Liver (tissue), 9 donors: ENCODE measurements around the gene LYPD5. TPM values are rescaled to one million over a fixed set of nuclear protein-coding genes. Genes with fewer than 3 reads are reported as not detected.

Experiments used
- DNase-seq: peaks from one replicate; pipeline ENCODE4 v3.0.0-alpha.2; 2017; ENCODE audit warnings: low spot score
- H3K27ac ChIP-seq, 2 donors: one replicate each; pipeline ENCODE4 v1.7.0; 2013; ENCODE audit warnings: inconsistent platforms in 2 of 2, low read length in 2 of 2, control low read depth in 1 of 2, low read depth in 1 of 2, mild to moderate bottlenecking in 1 of 2
- H3K27me3 ChIP-seq, 4 donors: one replicate each; pipeline versions ENCODE4 v1.6.1 to v1.7.0; 2013; ENCODE audit warnings: low read length in 3 of 4, inconsistent platforms in 1 of 4, mild to moderate bottlenecking in 1 of 4, moderate library complexity in 1 of 4; ENCODE audit not compliant: control insufficient read depth in 4 of 4, insufficient read depth in 4 of 4
- H3K36me3 ChIP-seq, 4 donors: one replicate each; pipeline versions ENCODE4 v1.6.1 to v1.7.0; 2013; ENCODE audit warnings: low read length in 3 of 4, mild to moderate bottlenecking in 3 of 4, low read depth in 1 of 4, moderate library complexity in 1 of 4; ENCODE audit not compliant: control insufficient read depth in 4 of 4, insufficient read depth in 3 of 4
- H3K4me1 ChIP-seq, 4 donors: one replicate each; pipeline versions ENCODE4 v1.6.1 to v1.7.0; 2013; ENCODE audit warnings: low read length in 3 of 4, mild to moderate bottlenecking in 3 of 4, moderate library complexity in 1 of 4; ENCODE audit not compliant: control insufficient read depth in 4 of 4, insufficient read depth in 4 of 4
- H3K4me3 ChIP-seq, 3 donors: one replicate each; pipeline versions ENCODE4 v1.6.1 to v1.7.0; 2013; ENCODE audit warnings: low read length in 3 of 3, control low read depth in 1 of 3, low read depth in 1 of 3, mild to moderate bottlenecking in 1 of 3
- H3K9ac ChIP-seq, 2 donors: one replicate each; pipeline ENCODE4 v1.7.0; 2013; ENCODE audit warnings: low read length in 2 of 2, mild to moderate bottlenecking in 2 of 2, moderate library complexity in 2 of 2, control low read depth in 1 of 2, low read depth in 1 of 2
- H3K9me3 ChIP-seq, 4 donors: one replicate each; pipeline versions ENCODE4 v1.6.1 to v1.7.0; 2013; ENCODE audit warnings: low read length in 3 of 4; ENCODE audit not compliant: control insufficient read depth in 4 of 4
- ATF3 ChIP-seq: IDR thresholded peaks from 2 replicates; pipeline ENCODE4 v1.6.1; 2016; ENCODE audit warnings: antibody characterized with exemption
- CTCF ChIP-seq: fragments of 150-350 bp; IDR thresholded peaks from 2 replicates; pipeline ENCODE4 v1.5.1; 2017; ENCODE audit warnings: improper control_type of control experiment, low read depth, low read length; ENCODE audit not compliant: missing input control
- EGR1 ChIP-seq, 2 donors: IDR thresholded peaks; 2 replicates each; pipeline ENCODE4 v1.6.1; 2016 to 2018; ENCODE audit warnings: antibody characterized with exemption in 2 of 2, low read depth in 2 of 2
- FOXA1 ChIP-seq: IDR thresholded peaks from 2 replicates; pipeline ENCODE4 v1.6.1; 2016; ENCODE audit warnings: antibody characterized with exemption
- FOXA2 ChIP-seq: IDR thresholded peaks from 2 replicates; pipeline ENCODE4 v1.6.1; 2016; ENCODE audit warnings: antibody characterized with exemption
- GABPA ChIP-seq, 2 donors: IDR thresholded peaks in 1 of 2; conservative IDR thresholded peaks in 1 of 2; 2 replicates each; pipeline ENCODE4 v1.6.1; 2016; ENCODE audit warnings: antibody characterized with exemption in 2 of 2, mild to moderate bottlenecking in 1 of 2, moderate library complexity in 1 of 2
- HNF4A ChIP-seq, 2 donors: conservative IDR thresholded peaks; 2 replicates each; pipeline ENCODE4 v1.6.1; 2016; ENCODE audit warnings: antibody characterized with exemption in 2 of 2, mild to moderate bottlenecking in 2 of 2
- HNF4G ChIP-seq: IDR thresholded peaks from 2 replicates; pipeline ENCODE4 v1.6.1; 2016; ENCODE audit warnings: antibody characterized with exemption
- JUND ChIP-seq, 2 donors: IDR thresholded peaks; 2 replicates each; pipeline ENCODE4 v1.6.1; 2016; ENCODE audit warnings: antibody characterized with exemption in 2 of 2
- MAX ChIP-seq: IDR thresholded peaks from 2 replicates; pipeline ENCODE4 v1.6.1; 2016; ENCODE audit warnings: antibody characterized with exemption
- NR2F2 ChIP-seq: IDR thresholded peaks from 2 replicates; pipeline ENCODE4 v1.6.1; 2016; ENCODE audit warnings: antibody characterized with exemption
- RAD21 ChIP-seq, 2 donors: IDR thresholded peaks; 2 replicates each; pipeline ENCODE4 v1.6.1; 2016; ENCODE audit warnings: antibody characterized with exemption in 2 of 2, mild to moderate bottlenecking in 2 of 2
- REST ChIP-seq: IDR thresholded peaks from 2 replicates; pipeline ENCODE4 v1.6.1; 2016; ENCODE audit warnings: antibody characterized with exemption, mild to moderate bottlenecking
- RXRA ChIP-seq, 2 donors: IDR thresholded peaks; 2 replicates each; pipeline ENCODE4 v1.6.1; 2017 to 2018; ENCODE audit warnings: antibody characterized with exemption in 2 of 2, mild to moderate bottlenecking in 1 of 2
- SP1 ChIP-seq: IDR thresholded peaks from 2 replicates; pipeline ENCODE4 v1.6.1; 2018; ENCODE audit warnings: antibody characterized with exemption, mild to moderate bottlenecking
- TAF1 ChIP-seq: conservative IDR thresholded peaks from 2 replicates; pipeline ENCODE4 v1.6.1; 2016; ENCODE audit warnings: antibody characterized with exemption, mild to moderate bottlenecking
- YY1 ChIP-seq: IDR thresholded peaks from 2 replicates; pipeline ENCODE4 v1.6.1; 2016; ENCODE audit warnings: antibody characterized with exemption, mild to moderate bottlenecking
- ZBTB33 ChIP-seq: IDR thresholded peaks from 2 replicates; pipeline ENCODE4 v1.6.1; 2016; ENCODE audit warnings: antibody characterized with exemption
- WGBS: extraction: QIAGEN DNeasy Blood & Tissue Kit; methylation state at CpG from one replicate; pipeline ENCODE4 v1.1.7; 2013; 5-methylcytosine and 5-hydroxymethylcytosine counted together
- polyA plus RNA-seq, 2 donors: library from polyadenylated mRNA; stranded (reverse) in 1 of 2; unstranded in 1 of 2; fragments of 200-250 nt in 1 of 2; fragments of >200 nt in 1 of 2; fragmentation: Nextera tagmentation in 1 of 2; extraction: Ambion mirVana in 1 of 2; gene quantifications; one replicate each; pipeline versions ENCODE4 v1.2.1 to v1.2.3, GENCODE V29; 2013 to 2015
- total RNA-seq, 2 donors: library from RNA; depleted of rRNA; stranded (reverse); fragments of >200 nt; gene quantifications; one replicate each; pipeline ENCODE4 v1.2.3, GENCODE V29; 2014
- donor health status: healthy.
- donor health status: healthy.
- donor health status: healthy.
- donor health status: healthy.
- donor health status: healthy.

The LYPD5 gene
- total RNA-seq (under 1 TPM; 0.08 to 0.14 TPM), polyA plus RNA-seq (under 1 TPM in 1 of 2 donors, not detected in 1; 0.13 TPM)

GRCh38 chr19:43802216-43802951 is at the start of gene LYPD5:
LYPD5 (minus strand) TSS chr19:43802447; CDS start chr19:43802380, 67 bp downstream.
- Histone ChIP-seq H3K4me3 (no peak within 1 kb of the TSS), H3K27ac (no peak within 1 kb of the TSS), H3K9ac (no peak within 1 kb of the TSS), H3K9me3 (peaks cover 0 to 2% (median under 1%) of the 10 kb centered on the region in 4 donors), H3K27me3 (peaks cover 0 to 8% (median 0%) of the 10 kb centered on the region in 4 donors), H3K36me3 (no peaks in the 10 kb centered on the region), H3K4me1 (peaks cover 2 to 9% (median 5%) of the 10 kb centered on the region in 4 donors)
- 57% methylated on average over 12 of the region's 12 CpGs for WGBS
- TF ChIP-seq TAF1 = no peak
- TF ChIP-seq CTCF = no peak
- TF ChIP-seq FOXA1 = no peak
- no peak for TF ChIP-seq JUND (IDR thresholded peaks at IDR 0.05)
- no peak for TF ChIP-seq REST
- TF ChIP-seq FOXA2 = no peak
- no peak for TF ChIP-seq GABPA (IDR thresholded peaks at IDR 0.05 in 1 of 2, conservative IDR thresholded peaks at IDR 0.05 in 1 of 2)
- no peak for TF ChIP-seq EGR1 (IDR thresholded peaks at IDR 0.05; ENCODE audit: low read depth in 2 of 2)
- no peak for TF ChIP-seq SP1
- TF ChIP-seq ATF3 = no peak
- no peak for TF ChIP-seq YY1
- no peak for TF ChIP-seq MAX
- no peak for TF ChIP-seq HNF4G
- no peak for TF ChIP-seq ZBTB33
- TF ChIP-seq HNF4A (conservative IDR thresholded peaks at IDR 0.05) = no peak
- no peak for TF ChIP-seq RAD21 (IDR thresholded peaks at IDR 0.05)
- TF ChIP-seq NR2F2 = no peak
- no peak for TF ChIP-seq RXRA (IDR thresholded peaks at IDR 0.05)
- DNase-seq = no peak
